Heart right ventricle (tissue), 16 donors: ENCODE data around the gene KIF26B. TPM values are rescaled to one million over a fixed set of nuclear protein-coding genes. Genes with fewer than 3 reads are reported as not detected.

Source experiments
- ATAC-seq, 8 donors: fragments of 200-7000 bp; cut with Tn5 transposase; one replicate each; pipeline ENCODE4 v1.9.1; 2020; ENCODE audit warnings: mild to moderate bottlenecking in 8 of 8, moderate library complexity in 8 of 8, moderate number of reproducible peaks in 1 of 8
- DNase-seq, 2 donors: peaks; one replicate each; pipeline ENCODE4 v3.0.0-alpha.2; 2020
- H3K27ac ChIP-seq, 10 donors: fragments of 200-600 bp; sonication (generic) in 2 of 10; one replicate each; pipeline versions ENCODE4 v1.5.0 to v1.8.0; 2020 to 2022; ENCODE audit warnings: mild to moderate bottlenecking in 3 of 10
- H3K27me3 ChIP-seq, 7 donors: fragments of 200-600 bp; one replicate each; pipeline ENCODE4 v1.8.0; 2021 to 2022; ENCODE audit warnings: mild to moderate bottlenecking in 2 of 7
- H3K36me3 ChIP-seq, 9 donors: fragments of 200-600 bp; sonication (generic) in 1 of 9; one replicate each; pipeline versions ENCODE4 v1.5.0 to v1.8.0; 2020 to 2022; ENCODE audit warnings: mild to moderate bottlenecking in 2 of 9
- H3K4me1 ChIP-seq, 9 donors: fragments of 200-600 bp; sonication (generic) in 1 of 9; one replicate each; pipeline versions ENCODE4 v1.5.0 to v1.8.0; 2020 to 2022; ENCODE audit warnings: mild to moderate bottlenecking in 4 of 9
- H3K4me3 ChIP-seq, 10 donors: fragments of 200-600 bp; sonication (generic) in 2 of 10; one replicate each; pipeline versions ENCODE4 v1.5.0 to v1.8.0; 2020 to 2022; ENCODE audit warnings: mild to moderate bottlenecking in 7 of 10, moderate library complexity in 2 of 10
- H3K9me3 ChIP-seq, 11 donors: fragments of 200-600 bp in 10 of 11; sonication (generic) in 2 of 11; one replicate each; pipeline versions ENCODE4 v1.5.0 to v1.8.0; 2013 to 2022; ENCODE audit warnings: mild to moderate bottlenecking in 2 of 11, control low read depth in 1 of 11, moderate library complexity in 1 of 11
- CTCF ChIP-seq, 9 donors: fragments of 200-600 bp; sonication (generic) in 2 of 9; IDR thresholded peaks; one replicate each; pipeline versions ENCODE4 v1.5.0 to v1.8.0; 2021 to 2022; ENCODE audit warnings: antibody characterized with exemption in 9 of 9, mild to moderate bottlenecking in 5 of 9, moderate library complexity in 1 of 9
- WGBS, 2 donors: extraction: QIAGEN DNeasy Blood & Tissue Kit; methylation state at CpG; one replicate each; pipeline ENCODE4 v1.1.7; 2013; ENCODE audit warnings: inconsistent platforms in 1 of 2; 5-methylcytosine and 5-hydroxymethylcytosine counted together
- intact Hi-C, 10 donors: fragments of 100-400 bp; cut with DNase I; formaldehyde crosslinking; loops; one replicate each; pipeline versions ENCODE4 v1.11.1 to v1.14.2; 2022
- polyA plus RNA-seq, 2 donors: library from polyadenylated mRNA; stranded (reverse); fragments of 200-250 nt; gene quantifications; one replicate each; pipeline ENCODE4 v1.2.3, GENCODE V29; 2013
- total RNA-seq, 10 donors: library from RNA; stranded (reverse); fragmentation: NEBNext Ultra II Directional in 3 of 10; extraction: Animal tissue kit (Norgen Biotek cat#: 25700) in 3 of 10; gene quantifications; one replicate each; pipeline versions ENCODE4 v1.2.1 to v1.2.4, GENCODE V29; 2021 to 2023
- donor health status: Arrhythmogenic right ventricular cardiomyopathy.
- donor health status: ischemic (EF 13 %, LVEDD 7.1; RV severe dilation, severe dysfunction).
- donor health status: healthy with polysubstance abuse.
- donor health status: DM: no; HTN: yes; CAD: no.
- donor health status: DM: no; HTN: no; CAD: no.
- donor health status: ischemic (EF 25% LVEDD 6.9; RV normal size, moderate dysfunction).
- donor health status: ischemic (EF 25% LVEDD 5.7; RV mildly dilated, moderate dysfunction).
- donor health status: healthy.
- donor health status: DM: yes; HTN: yes; CAD: no.
- donor health status: Ischemic cardiomyopathy.
- donor health status: ischemic (EF 35%, LVEDD 5.7; RV mildly dilated, moderate dysfunction).
- donor health status: nonischemic (EF 11% LVEDD 7.7; RV severe dilation, severe dysfunction).
- donor health status: DM: yes; HTN: yes; CAD: no.
- donor health status: PGD.
- donor health status: ischemic (EF 29% LVEDD 5.4; RV normal size, mild dysfunction).
- donor health status: nonischemic (EF 23%, LVEDD 6.1; RV moderate dilation, normal function).

The KIF26B gene
- total and polyA plus RNA-seq, 12 donors = 0.66 to 8.8 (median 2.8) TPM

GRCh38 chr1:245510144-245510543 is 355.4 kb downstream of the KIF26B start:
- peaks cover 0 to 12% (median 9%) of the 10 kb centered on the region in 7 donors for H3K27me3 ChIP-seq
- ATAC-seq = no peak
- TF ChIP-seq CTCF (IDR thresholded peaks at IDR 0.05) = no peak
- intact Hi-C loops = no loop called here
- H3K9me3 ChIP-seq = no peaks in the 10 kb centered on the region
- 45 to 47% methylated on average over 4 of the region's 4 CpGs for WGBS, 2 donors
- no peak for DNase-seq
- no peak overlapping the region for H3K27ac ChIP-seq
- H3K4me3 ChIP-seq = no peak overlapping the region
- peaks cover 0 to 9% (median 3%) of the 10 kb centered on the region in 9 donors for H3K4me1 ChIP-seq
- H3K36me3 ChIP-seq = no peaks in the 10 kb centered on the region

- ATAC-seq (no peak), DNase-seq (no peak)
- Histone ChIP-seq H3K27me3 (peaks cover 0 to 14% (median 9%) of the 10 kb centered on the region in 7 donors), H3K4me1 (peaks cover 0 to 9% (median 3%) of the 10 kb centered on the region in 9 donors), H3K4me3 (peak overlapping the region in 4 of 10 donors; percentile 12 to 28 (median 21)), H3K9me3 (no peaks in the 10 kb centered on the region), H3K36me3 (no peaks in the 10 kb centered on the region), H3K27ac (no peak overlapping the region)
- intact Hi-C loops = no loop called here
- 48 to 61% methylated on average over 8 of the region's 8 CpGs for WGBS, 2 donors
- TF ChIP-seq CTCF (IDR thresholded peaks at IDR 0.05) = no peak
Measured at GRCh38 chr1:245512181-245512888, 357.6 kb downstream of the KIF26B start.

- DNase-seq (no peak), ATAC-seq (no peak)
- no peak overlapping the region for H3K27ac ChIP-seq
- intact Hi-C loops = no loop called here
- no peaks in the 10 kb centered on the region for H3K36me3 ChIP-seq
- peak in 2 of 9 donors; percentile 3 to 15 for TF ChIP-seq CTCF (IDR thresholded peaks at IDR 0.05)
- H3K4me1 ChIP-seq = peaks cover 0 to 9% (median 3%) of the 10 kb centered on the region in 9 donors
- 57 to 62% methylated on average over 11 of the region's 11 CpGs for WGBS, 2 donors
- no peaks in the 10 kb centered on the region for H3K9me3 ChIP-seq
- peak overlapping the region in 4 of 10 donors; percentile 12 to 28 (median 21) for H3K4me3 ChIP-seq
- peaks cover 0 to 14% (median 9%) of the 10 kb centered on the region in 7 donors for H3K27me3 ChIP-seq
Measured at GRCh38 chr1:245512980-245513578, 358.3 kb downstream of the KIF26B start.

- TF ChIP-seq CTCF (IDR thresholded peaks at IDR 0.05) = peak in 3 of 9 donors; percentile 8 to 17 (median 9)
- intact Hi-C loops = no loop called here
Measured at GRCh38 chr1:245516284-245516759, 361.5 kb downstream of the KIF26B start.

More at GRCh38 chr1:245516284-245516759, 361.5 kb downstream of the KIF26B start:
- no peaks in the 10 kb centered on the region for H3K36me3 ChIP-seq
- ATAC-seq (no peak), DNase-seq (no peak)
- H3K4me1 ChIP-seq = peaks cover 0 to 9% (median 3%) of the 10 kb centered on the region in 9 donors
- H3K4me3 ChIP-seq = no peak overlapping the region
- 83 to 87% methylated on average over 12 of the region's 12 CpGs for WGBS, 2 donors
- no peaks in the 10 kb centered on the region for H3K9me3 ChIP-seq
- peaks cover 0 to 4% (median 0%) of the 10 kb centered on the region in 7 donors for H3K27me3 ChIP-seq
- H3K27ac ChIP-seq = no peak overlapping the region
